Natural killer cell treated with Interleukin-12 subunit alpha and Interleukin-12 subunit beta and Interleukin-15 and Interleukin-18, amount 100 ng/mL, for 72 hours (primary cell): Measurements from ENCODE around the gene KRT79. TPM values are rescaled to one million over a fixed set of nuclear protein-coding genes. Genes with fewer than 3 reads are reported as not detected.

Experiments used
- ATAC-seq, 2 donors: fragments of 150-1000 bp; cut with Tn5 transposase in 1 of 2; sonication (Bioruptor Pico), chemical (Tn5 transposase) in 1 of 2; 2 replicates each; pipeline ENCODE4 v1.10.0; 2021
- DNase-seq: peaks from one replicate; pipeline ENCODE4 v3.0.0; 2022; ENCODE audit warnings: low spot score
- H3K27ac Mint-ChIP-seq, 2 donors: 1 replicate in 1 of 2; 2 replicates in 1 of 2; pipeline ENCODE4 v1.8.0; 2022; ENCODE audit warnings: mixed read lengths in 2 of 2, mild to moderate bottlenecking in 1 of 2, moderate library complexity in 1 of 2
- H3K27me3 Mint-ChIP-seq, 2 donors: 1 replicate in 1 of 2; 2 replicates in 1 of 2; pipeline ENCODE4 v1.8.0; 2022; ENCODE audit warnings: mixed read lengths in 2 of 2
- H3K36me3 Mint-ChIP-seq: one replicate; pipeline ENCODE4 v1.8.0; 2022; ENCODE audit warnings: mixed read lengths
- H3K4me1 Mint-ChIP-seq, 2 donors: 1 replicate in 1 of 2; 2 replicates in 1 of 2; pipeline ENCODE4 v1.8.0; 2022; ENCODE audit warnings: low read depth in 2 of 2, mixed read lengths in 2 of 2, mild to moderate bottlenecking in 1 of 2
- H3K4me3 Mint-ChIP-seq: one replicate; pipeline ENCODE4 v1.8.0; 2022; ENCODE audit warnings: mixed read lengths
- H3K9me3 Mint-ChIP-seq: 2 replicates; pipeline ENCODE4 v1.8.0; 2022; ENCODE audit warnings: mixed read lengths
- total RNA-seq, 2 donors: library from RNA; stranded (reverse); gene quantifications; one replicate each; pipeline ENCODE4 v1.2.3, GENCODE V29; 2022

KRT79 gene
- total RNA-seq, 2 donors from 2014 or later, result not detected

DNA sequence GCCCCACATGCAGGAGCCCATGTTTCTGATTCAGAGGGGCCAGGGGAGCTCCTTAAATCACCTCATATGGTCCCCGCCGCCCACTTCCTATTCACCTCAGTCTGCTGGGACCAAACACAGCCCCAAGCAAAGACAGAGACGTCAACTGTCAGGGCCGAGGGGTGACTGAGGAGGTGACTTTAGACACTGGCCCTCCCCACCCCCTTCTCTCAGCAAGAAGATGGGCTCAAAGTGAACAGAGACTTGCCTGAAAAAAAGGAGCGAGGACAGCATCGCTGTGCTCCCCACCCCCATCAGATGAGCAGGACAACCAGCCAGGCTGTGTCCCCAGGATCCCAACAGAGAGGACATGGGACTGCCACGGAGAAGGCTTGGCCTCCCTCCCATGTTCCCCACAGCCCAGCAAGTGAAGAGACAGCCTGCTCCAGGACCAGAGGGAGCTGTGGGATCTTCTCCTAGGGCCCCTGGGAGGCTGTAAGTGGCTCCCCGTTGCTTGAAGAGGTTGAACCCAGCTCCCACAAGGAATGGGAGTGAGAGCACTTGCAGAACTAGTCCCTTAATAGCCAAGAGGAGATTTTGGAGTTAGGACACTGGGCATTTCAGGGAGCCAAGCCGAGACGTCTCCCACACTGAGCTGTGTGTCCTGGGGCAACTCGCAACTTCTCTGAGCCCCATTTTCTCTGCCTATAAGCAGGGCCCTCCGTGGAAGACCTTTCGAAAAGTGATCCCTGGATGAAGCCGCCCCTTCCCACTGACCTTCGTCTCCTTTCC, 1.3 kb upstream of the KRT79 start:
- H3K4me1 Mint-ChIP-seq, result peaks cover 20 to 39% of the 10 kb centered on the region in 2 donors
- no peak for ATAC-seq
- H3K27me3 Mint-ChIP-seq, result peaks cover 6 to 13% of the 10 kb centered on the region in 2 donors
- no peaks in the 10 kb centered on the region for H3K9me3 Mint-ChIP-seq
- DNase-seq, result no peak
- peak overlapping the region; percentile 81 for H3K4me3 Mint-ChIP-seq
- H3K27ac Mint-ChIP-seq, result peak overlapping the region; percentile 77 to 87
- no peaks in the 10 kb centered on the region for H3K36me3 Mint-ChIP-seq

DNA sequence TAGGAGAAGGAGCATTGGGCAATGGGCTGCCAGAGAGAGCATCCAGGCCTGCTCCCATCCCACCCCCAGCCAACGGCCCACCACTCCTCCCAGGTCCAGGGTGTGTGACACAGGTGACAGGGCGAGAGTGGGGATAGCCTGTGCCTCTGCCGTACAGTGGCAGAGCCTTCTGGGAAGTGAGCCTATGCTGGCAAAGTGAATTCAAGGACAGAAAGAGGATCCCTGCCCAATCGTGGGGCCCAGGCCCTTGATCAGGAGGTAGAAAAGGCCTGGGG, 553 bp upstream of the KRT79 start:
- no peak for ATAC-seq
- peaks cover 20 to 45% of the 10 kb centered on the region in 2 donors for H3K4me1 Mint-ChIP-seq
- H3K4me3 Mint-ChIP-seq, result no peak overlapping the region

DNA sequence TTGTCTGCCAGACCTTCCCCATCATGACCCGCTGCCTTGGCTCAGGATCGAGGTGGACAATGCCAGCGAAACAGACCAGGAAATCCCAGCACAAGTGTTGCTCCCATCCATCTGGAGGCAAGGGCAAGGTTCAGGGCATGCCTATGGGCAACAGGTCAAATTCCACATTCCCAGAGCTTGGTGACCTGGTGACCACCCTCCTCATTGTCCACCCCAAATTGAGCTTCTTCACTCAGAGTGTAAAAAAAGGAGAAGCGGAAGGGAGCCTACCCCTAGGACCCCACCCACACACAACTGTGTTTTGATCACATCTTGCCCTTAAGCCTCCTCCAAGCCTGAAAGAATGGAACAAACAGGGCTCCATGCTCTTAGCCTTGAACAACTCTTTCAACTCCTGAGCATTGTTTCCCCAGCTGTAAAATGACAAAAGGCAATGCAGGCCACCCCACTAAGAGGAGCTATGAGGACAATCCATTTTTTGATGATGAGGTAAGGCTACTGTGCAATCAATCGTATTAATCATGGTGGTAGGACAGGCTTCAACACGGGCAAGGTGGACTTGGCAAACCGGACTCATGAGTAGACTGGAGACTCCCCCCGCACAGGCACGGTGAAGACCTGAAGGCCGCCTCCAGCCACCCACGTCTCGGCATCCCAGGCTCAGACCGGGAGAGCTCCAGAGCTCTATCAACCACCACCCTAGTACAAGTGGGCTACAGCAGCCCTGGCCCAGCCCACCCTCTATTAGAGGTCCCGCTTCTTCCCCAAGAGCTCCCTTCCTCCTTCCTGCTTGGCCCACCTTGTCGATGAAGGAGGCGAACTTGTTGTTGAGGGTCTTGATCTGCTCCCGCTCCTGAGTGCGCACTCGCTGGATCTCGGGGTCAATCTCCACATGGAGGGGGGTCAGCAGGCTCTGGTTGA, 866 bp downstream of the KRT79 start:
- Mint-ChIP-seq H3K9me3 (no peaks in the 10 kb centered on the region), H3K36me3 (no peaks in the 10 kb centered on the region), H3K4me3 (no peak overlapping the region), H3K4me1 (peaks cover 31 to 49% of the 10 kb centered on the region in 2 donors), H3K27ac (no peak overlapping the region), H3K27me3 (no peaks in the 10 kb centered on the region)
- ATAC-seq (no peak), DNase-seq (no peak)

More for the DNA sequence above, 553 bp upstream of the KRT79 start:
- no peaks in the 10 kb centered on the region for H3K9me3 Mint-ChIP-seq
- peak overlapping the region in 1 of 2 donors; percentile 87 for H3K27ac Mint-ChIP-seq
- DNase-seq, result no peak
- no peaks in the 10 kb centered on the region for H3K36me3 Mint-ChIP-seq
- H3K27me3 Mint-ChIP-seq, result peaks cover 3 to 5% of the 10 kb centered on the region in 2 donors

DNA sequence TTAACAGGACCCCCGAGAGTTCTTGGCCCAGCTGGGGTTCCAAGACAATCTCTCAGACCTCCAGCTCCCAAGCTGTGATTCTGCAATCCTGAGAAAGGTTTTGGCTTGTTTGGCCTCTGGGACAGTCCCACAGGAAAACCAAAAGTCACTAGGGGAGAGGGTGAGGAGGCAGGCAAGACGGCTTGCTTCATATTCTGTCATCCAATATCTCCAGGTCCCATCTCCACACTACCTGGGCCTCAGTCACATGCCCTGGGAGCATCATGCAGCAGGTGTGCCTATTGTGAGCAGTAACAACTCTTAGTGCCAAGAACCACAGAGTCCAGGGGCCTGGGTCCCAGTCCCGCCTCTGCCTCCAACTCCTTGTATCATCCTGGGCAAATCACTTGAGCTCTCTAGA, 1.7 kb downstream of the KRT79 start:
- ATAC-seq, result no peak
- Mint-ChIP-seq H3K27me3 (no peaks in the 10 kb centered on the region), H3K36me3 (no peaks in the 10 kb centered on the region), H3K27ac (no peak overlapping the region), H3K9me3 (no peaks in the 10 kb centered on the region), H3K4me3 (no peak overlapping the region), H3K4me1 (peaks cover 38 to 46% of the 10 kb centered on the region in 2 donors)
- DNase-seq, result no peak

DNA sequence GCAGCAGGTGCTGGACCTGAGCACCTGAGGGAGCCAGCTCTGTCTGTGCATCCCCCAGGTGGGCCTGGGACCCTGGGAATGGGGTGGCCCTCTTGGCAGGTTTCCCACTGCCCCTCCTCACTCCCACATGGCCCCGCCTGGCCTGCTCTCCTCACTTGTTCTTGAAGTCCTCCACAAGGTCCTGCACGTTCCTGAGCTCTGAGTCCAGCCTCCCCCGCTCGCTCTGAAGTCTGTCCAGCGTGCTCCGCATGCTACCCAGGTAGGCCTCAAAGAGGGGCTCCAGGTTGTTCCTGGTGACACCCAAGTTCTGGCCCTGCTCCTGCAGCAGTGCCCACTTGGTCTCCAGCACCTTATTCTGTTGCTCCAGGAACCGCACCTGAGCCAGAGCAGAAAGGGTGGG, 2.9 kb downstream of the KRT79 start:
- H3K4me3 Mint-ChIP-seq, result no peak overlapping the region
- no peak overlapping the region for H3K27ac Mint-ChIP-seq
- H3K9me3 Mint-ChIP-seq, result no peaks in the 10 kb centered on the region
- ATAC-seq (no peak), DNase-seq (no peak)
- H3K27me3 Mint-ChIP-seq, result no peaks in the 10 kb centered on the region
- H3K4me1 Mint-ChIP-seq, result peaks cover 26 to 36% of the 10 kb centered on the region in 2 donors
- H3K36me3 Mint-ChIP-seq, result no peaks in the 10 kb centered on the region

DNA sequence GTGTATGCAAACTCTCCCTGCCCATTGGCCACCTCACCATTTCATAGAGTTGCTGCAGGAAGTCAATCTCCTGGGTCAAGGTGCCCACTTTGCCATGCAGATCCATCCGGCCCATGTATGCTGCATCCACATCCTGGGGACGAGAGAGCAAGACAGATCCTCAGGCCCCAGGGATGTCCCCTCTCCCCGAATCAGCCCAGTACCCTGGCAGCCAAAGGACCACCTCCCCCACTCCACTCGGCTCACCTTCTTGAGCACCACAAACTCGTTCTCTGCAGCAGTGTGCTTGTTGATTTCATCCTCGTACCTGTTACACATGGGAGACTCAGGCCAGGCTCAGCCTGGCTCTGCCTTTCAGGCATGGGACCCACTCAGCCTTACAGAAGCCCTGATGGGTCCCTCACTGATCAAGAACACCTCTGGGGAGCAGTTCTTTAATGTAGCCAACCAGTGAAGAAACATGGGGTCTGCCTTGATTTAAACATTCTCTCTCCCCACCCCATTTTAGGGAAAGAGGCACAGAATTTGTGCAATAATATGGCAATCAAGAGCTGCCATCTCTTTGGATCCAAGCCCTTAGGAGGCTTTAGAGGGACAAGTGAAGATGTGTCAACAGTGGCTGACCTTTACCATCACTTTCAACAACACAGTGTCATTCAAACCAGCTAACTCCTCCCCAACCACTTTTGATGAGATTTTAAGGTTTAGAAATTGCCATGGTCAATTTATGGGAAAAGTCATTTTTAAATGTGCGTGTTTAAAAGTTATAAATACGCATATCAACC, 3.9 kb downstream of the KRT79 start:
- H3K27ac Mint-ChIP-seq, result peak overlapping the region in 1 of 2 donors; percentile 77
- H3K27me3 Mint-ChIP-seq, result no peaks in the 10 kb centered on the region
- ATAC-seq (no peak), DNase-seq (no peak)
- H3K4me3 Mint-ChIP-seq, result no peak overlapping the region
- no peaks in the 10 kb centered on the region for H3K36me3 Mint-ChIP-seq
- no peaks in the 10 kb centered on the region for H3K9me3 Mint-ChIP-seq
- peaks cover 19 to 25% of the 10 kb centered on the region in 2 donors for H3K4me1 Mint-ChIP-seq

DNA sequence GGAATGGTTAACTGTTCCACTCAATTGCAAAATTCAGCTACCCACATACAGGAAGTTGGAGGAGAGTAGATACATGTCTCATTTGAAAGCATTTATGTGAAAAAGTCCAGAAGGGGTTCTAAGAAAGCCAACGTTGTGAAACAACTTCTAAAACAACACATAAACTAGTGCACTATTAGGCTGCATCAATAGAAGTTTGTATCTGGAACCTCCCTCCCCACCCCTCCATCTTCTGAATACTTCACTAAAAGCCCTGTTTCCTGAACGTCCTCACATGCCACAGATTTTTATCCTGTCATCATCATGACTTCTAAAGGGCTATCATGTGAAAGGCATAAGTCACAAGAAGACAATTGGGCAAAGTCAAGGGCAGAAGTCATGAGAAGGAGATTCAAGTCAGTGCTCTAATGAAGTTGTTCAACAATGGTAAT, 5.5 kb downstream of the KRT79 start:
- Mint-ChIP-seq H3K4me1 (peaks cover 19 to 21% of the 10 kb centered on the region in 2 donors), H3K36me3 (no peaks in the 10 kb centered on the region), H3K27me3 (no peaks in the 10 kb centered on the region), H3K27ac (peak overlapping the region; percentile 17 to 26), H3K4me3 (peak overlapping the region; percentile 11), H3K9me3 (no peaks in the 10 kb centered on the region)
- ATAC-seq (no peak), DNase-seq (no peak)

DNA sequence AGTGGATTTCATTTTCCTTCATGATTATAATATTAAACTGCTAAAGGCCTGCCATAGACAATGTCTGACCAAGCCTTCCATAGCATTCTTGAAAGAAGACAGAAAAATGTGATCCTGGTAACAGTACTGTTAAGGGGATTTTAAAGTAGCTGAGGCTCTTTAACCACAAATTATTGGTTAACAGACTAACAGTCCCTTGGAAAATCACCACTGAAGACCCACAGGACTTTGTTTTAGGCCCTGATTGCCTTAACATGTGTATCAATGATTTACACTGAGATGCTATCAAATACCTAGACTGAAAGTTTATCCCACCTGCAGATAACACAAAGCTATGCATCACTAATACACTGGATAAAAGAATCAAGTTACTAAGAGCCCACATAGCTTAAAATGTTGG, 6.0 kb downstream of the KRT79 start:
- H3K4me1 Mint-ChIP-seq, result peaks cover 19 to 21% of the 10 kb centered on the region in 2 donors
- peak overlapping the region; percentile 17 to 26 for H3K27ac Mint-ChIP-seq
- H3K36me3 Mint-ChIP-seq, result no peaks in the 10 kb centered on the region
- no peaks in the 10 kb centered on the region for H3K9me3 Mint-ChIP-seq
- DNase-seq (no peak), ATAC-seq (no peak)
- H3K27me3 Mint-ChIP-seq, result no peaks in the 10 kb centered on the region
- peak overlapping the region; percentile 11 for H3K4me3 Mint-ChIP-seq

DNA sequence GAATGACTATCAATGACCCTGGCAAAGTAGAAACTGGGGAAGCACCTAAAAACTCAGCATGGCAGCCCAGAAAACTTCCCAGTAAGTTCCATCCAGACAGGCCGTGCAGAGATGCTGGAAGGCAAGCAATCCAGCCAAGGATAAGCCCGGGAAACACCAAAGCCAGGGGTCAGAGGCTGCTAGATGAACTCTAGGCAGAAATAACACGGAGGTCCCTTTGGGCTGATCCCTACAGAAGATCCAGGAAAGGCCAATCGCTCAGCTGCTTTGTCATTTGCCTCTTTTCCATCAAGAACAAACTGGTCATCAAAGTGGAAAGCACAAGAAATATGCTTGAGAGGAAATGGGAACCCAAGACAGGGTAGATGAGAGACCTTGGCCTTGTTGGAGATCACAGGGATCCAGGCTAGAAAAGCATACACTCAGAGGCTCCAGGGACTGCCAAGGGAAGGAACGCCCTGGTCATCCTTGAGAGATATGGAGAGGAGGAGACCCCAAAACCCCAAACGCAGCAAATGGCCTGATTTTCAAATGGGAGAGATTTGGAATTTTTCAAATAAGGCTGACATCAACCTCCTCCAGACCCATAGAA, 6.5 kb downstream of the KRT79 start:
- Mint-ChIP-seq H3K9me3 (no peaks in the 10 kb centered on the region), H3K27me3 (no peaks in the 10 kb centered on the region), H3K36me3 (no peaks in the 10 kb centered on the region), H3K4me3 (peak overlapping the region; percentile 10), H3K27ac (peak overlapping the region; percentile 17 to 26), H3K4me1 (peaks cover 19 to 21% of the 10 kb centered on the region in 2 donors)
- ATAC-seq (no peak), DNase-seq (no peak)

DNA sequence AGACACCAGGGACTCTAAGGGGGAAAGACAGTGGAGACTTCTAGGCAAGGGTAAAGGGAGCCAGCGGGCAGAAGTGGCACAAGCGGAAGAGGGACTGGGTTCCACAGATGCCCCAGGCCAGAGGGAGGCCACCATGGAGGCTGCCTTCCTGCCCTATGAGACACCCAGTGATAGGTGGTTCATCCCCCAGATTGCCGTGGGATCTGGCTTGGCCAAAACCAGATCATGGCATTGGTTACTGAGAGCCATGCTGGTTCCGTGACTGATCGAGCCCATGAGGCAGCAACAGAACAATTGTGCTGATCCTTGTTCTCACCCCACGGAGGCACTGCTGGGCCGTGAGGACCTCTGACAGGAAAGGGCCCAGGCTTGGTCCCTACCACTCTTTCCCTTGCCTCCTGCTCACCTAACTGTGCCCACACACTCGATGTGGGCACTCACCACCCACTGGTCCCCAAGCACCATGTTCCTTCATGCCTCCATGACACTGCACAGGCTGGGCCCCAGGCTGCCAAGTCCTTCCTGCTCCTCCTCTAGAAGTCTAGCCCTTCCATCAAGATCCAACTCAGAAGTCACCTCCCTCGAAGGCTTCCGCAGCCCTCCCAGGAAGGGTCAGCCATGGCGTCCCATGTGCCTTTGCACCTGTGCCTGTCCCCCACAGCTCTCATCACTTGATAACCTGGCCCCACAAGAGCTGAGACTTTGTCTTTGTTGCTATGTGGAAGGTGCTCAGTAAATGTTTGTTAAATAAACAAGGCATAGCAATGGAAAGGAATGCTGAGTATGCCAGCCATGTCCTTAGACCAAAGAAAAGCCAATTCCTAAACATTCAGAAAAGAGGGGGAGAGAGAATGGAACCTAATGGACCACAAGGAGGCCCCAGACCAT, 7.3 kb downstream of the KRT79 start:
- H3K4me3 Mint-ChIP-seq, result no peak overlapping the region
- H3K27ac Mint-ChIP-seq, result no peak overlapping the region

DNA sequence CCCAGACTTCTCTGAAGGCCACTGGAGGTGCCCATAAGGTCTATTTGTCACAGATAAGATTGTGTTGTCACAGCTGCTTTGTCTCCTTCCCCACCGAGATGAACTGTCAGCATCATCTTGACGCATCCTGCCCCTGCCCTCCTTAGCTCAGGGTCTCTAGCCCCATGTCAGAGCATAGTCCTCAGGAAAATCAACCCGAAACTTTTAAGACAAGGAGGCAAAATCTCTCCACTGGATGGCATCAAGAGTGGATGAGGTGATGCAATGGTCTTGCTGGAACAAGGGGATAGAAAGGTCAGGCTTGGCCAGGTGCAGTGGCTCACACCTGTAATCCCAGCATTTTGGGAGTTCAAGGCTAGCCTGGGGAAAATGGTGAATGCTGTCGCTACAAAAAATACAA, 8.2 kb downstream of the KRT79 start:
- peaks cover 19 to 21% of the 10 kb centered on the region in 2 donors for H3K4me1 Mint-ChIP-seq
- H3K27ac Mint-ChIP-seq, result no peak overlapping the region
- ATAC-seq (no peak), DNase-seq (no peak)
- no peak overlapping the region for H3K4me3 Mint-ChIP-seq
- peaks cover 0 to 2% of the 10 kb centered on the region in 2 donors for H3K27me3 Mint-ChIP-seq
- no peaks in the 10 kb centered on the region for H3K36me3 Mint-ChIP-seq
- H3K9me3 Mint-ChIP-seq, result no peaks in the 10 kb centered on the region

More for the DNA sequence above, 7.3 kb downstream of the KRT79 start:
- Mint-ChIP-seq H3K27me3 (no peaks in the 10 kb centered on the region), H3K9me3 (no peaks in the 10 kb centered on the region), H3K4me1 (peaks cover 19 to 21% of the 10 kb centered on the region in 2 donors), H3K36me3 (no peaks in the 10 kb centered on the region)
- ATAC-seq (no peak), DNase-seq (no peak)

DNA sequence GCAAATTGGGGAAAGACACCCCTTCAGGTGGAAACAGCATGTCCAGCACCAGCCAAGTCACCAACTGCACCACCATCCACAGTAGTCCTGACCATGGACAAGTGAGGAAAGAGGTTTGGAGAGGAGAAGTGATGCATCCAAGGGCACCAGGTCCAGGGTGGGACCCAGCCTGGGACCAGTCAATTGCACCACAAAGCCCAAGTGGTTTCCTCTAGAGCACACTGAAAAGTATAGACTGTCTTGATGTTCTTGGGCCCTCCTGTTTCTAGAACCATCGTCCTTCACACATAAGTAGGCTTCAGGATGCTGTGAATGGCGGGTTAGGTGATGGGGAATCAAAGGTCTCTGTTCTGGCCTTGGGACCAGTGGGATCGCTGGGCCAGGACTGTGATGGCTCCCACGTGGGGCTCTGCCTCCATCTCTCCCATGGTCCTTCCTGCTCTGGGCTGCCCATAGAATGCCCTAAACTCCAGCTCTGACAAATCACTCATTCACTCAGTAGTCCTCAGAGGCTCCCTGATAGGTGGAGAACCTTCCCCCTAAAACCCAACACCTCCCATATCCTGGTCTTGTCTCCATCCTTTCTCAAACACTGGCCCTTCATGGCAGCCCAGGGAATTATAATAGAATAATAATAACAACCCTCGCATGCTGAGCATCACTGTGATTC, 9.2 kb downstream of the KRT79 start:
- Mint-ChIP-seq H3K27ac (peak overlapping the region in 1 of 2 donors; percentile 13), H3K9me3 (no peaks in the 10 kb centered on the region), H3K4me1 (peaks cover 17 to 19% of the 10 kb centered on the region in 2 donors), H3K27me3 (peaks cover 0 to 2% of the 10 kb centered on the region in 2 donors), H3K36me3 (no peaks in the 10 kb centered on the region), H3K4me3 (no peak overlapping the region)
- no peak for ATAC-seq
- DNase-seq, result no peak
